ENCODE results near the gene TFEB.

TFEB gene

GRCh38 chr6:41705996-41706835 lies 29.2 kb downstream of the TFEB start:
- DNase-seq (ENCODE audit: low read depth), result peak; percentile 68

- DNase-seq (ENCODE audit: low read depth), result no peak
These were observed 30.0 kb downstream of the TFEB start for GRCh38 chr6:41705311-41705995.

GRCh38 chr6:41704656-41705310 lies 30.6 kb downstream of the TFEB start:
- DNase-seq (ENCODE audit: low read depth), result no peak

- no peak for DNase-seq (ENCODE audit: low read depth)
These were observed 31.4 kb downstream of the TFEB start for GRCh38 chr6:41704028-41704427.

GRCh38 chr6:41702771-41703494 lies 32.5 kb downstream of the TFEB start:
- no peak for DNase-seq (ENCODE audit: low read depth)

- DNase-seq (ENCODE audit: low read depth), result no peak
These were observed 33.2 kb downstream of the TFEB start for GRCh38 chr6:41702089-41702745.

- DNase-seq (ENCODE audit: low read depth), result no peak
These were observed 34.7 kb downstream of the TFEB start for GRCh38 chr6:41700463-41701347.

GRCh38 chr6:41699063-41699462 lies 36.3 kb downstream of the TFEB start:
- DNase-seq (ENCODE audit: low read depth), result no peak

- peak; percentile 94 for DNase-seq (ENCODE audit: low read depth)
These were observed 37.3 kb downstream of the TFEB start for GRCh38 chr6:41697861-41698781.

GRCh38 chr6:41696788-41697187 lies 38.6 kb downstream of the TFEB start:
- DNase-seq (ENCODE audit: low read depth), result no peak

- no peak for DNase-seq (ENCODE audit: low read depth)
These were observed 39.6 kb downstream of the TFEB start for GRCh38 chr6:41695825-41696224.

- peak; percentile 32 for DNase-seq (ENCODE audit: low read depth)
These were observed 40.4 kb downstream of the TFEB start for GRCh38 chr6:41694815-41695526.

GRCh38 chr6:41693281-41694240 lies 41.8 kb downstream of the TFEB start:
- no peak for DNase-seq (ENCODE audit: low read depth)

GRCh38 chr6:41692730-41693129 lies 42.7 kb downstream of the TFEB start:
- DNase-seq (ENCODE audit: low read depth), result no peak

GRCh38 chr6:41692080-41692675 lies 43.2 kb downstream of the TFEB start:
- no peak for DNase-seq (ENCODE audit: low read depth)

GRCh38 chr6:41691426-41692079 lies 43.9 kb downstream of the TFEB start:
- DNase-seq (ENCODE audit: low read depth), result no peak

All from ELR (cell line).